Measurements from ENCODE around the gene HERPUD2.

The HERPUD2 gene

GRCh38 chr7:35605760-35606159 lies 89.2 kb downstream of the HERPUD2 start:
- no peak for TF ChIP-seq EZH2phosphoT487 (conservative IDR thresholded peaks at IDR 0.05; ENCODE audit: low read length)
- TF ChIP-seq, protein P1, sequence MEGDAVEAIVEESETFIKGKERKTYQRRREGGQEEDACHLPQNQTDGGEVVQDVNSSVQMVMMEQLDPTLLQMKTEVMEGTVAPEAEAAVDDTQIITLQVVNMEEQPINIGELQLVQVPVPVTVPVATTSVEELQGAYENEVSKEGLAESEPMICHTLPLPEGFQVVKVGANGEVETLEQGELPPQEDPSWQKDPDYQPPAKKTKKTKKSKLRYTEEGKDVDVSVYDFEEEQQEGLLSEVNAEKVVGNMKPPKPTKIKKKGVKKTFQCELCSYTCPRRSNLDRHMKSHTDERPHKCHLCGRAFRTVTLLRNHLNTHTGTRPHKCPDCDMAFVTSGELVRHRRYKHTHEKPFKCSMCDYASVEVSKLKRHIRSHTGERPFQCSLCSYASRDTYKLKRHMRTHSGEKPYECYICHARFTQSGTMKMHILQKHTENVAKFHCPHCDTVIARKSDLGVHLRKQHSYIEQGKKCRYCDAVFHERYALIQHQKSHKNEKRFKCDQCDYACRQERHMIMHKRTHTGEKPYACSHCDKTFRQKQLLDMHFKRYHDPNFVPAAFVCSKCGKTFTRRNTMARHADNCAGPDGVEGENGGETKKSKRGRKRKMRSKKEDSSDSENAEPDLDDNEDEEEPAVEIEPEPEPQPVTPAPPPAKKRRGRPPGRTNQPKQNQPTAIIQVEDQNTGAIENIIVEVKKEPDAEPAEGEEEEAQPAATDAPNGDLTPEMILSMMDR (IDR thresholded peaks at IDR 0.05; ENCODE audit: insufficient read depth, low read length, poor library complexity, severe bottlenecking) = no peak
- H3K4me2 ChIP-seq (ENCODE audit: low read depth, low read length, poor library complexity, severe bottlenecking) = no peak overlapping the region
- H2AFZ ChIP-seq (ENCODE audit: low read depth, low read length, severe bottlenecking) = no peak overlapping the region

GRCh38 chr7:35604595-35604994 lies 90.3 kb downstream of the HERPUD2 start:
- H4K20me1 ChIP-seq (ENCODE audit: low read depth, low read length) = no peaks in the 10 kb centered on the region
- TF ChIP-seq EZH2phosphoT487 (conservative IDR thresholded peaks at IDR 0.05; ENCODE audit: low read length) = no peak
- TF ChIP-seq, protein P1 (IDR thresholded peaks at IDR 0.05; ENCODE audit: insufficient read depth, low read length, poor library complexity, severe bottlenecking) = no peak
- H3K4me2 ChIP-seq (ENCODE audit: low read depth, low read length, poor library complexity, severe bottlenecking) = no peak overlapping the region
- no peaks in the 10 kb centered on the region for H3K79me2 ChIP-seq (ENCODE audit: insufficient read depth, low read length)
- no peaks in the 10 kb centered on the region for H3K9me2 ChIP-seq (replicated peaks; ENCODE audit: insufficient read depth, low read length)
- H3F3A ChIP-seq (ENCODE audit: insufficient read depth) = no peaks in the 10 kb centered on the region
- H2AFZ ChIP-seq (ENCODE audit: low read depth, low read length, severe bottlenecking) = no peak overlapping the region
- H3K9ac ChIP-seq (ENCODE audit: low read length) = no peak overlapping the region
- no peak overlapping the region for H3K27ac ChIP-seq (ENCODE audit: low read depth, low read length)
- no peaks in the 10 kb centered on the region for H3K36me3 ChIP-seq (ENCODE audit: low read length)
- no peak overlapping the region for H3K4me3 ChIP-seq (ENCODE audit: insufficient read depth, low read length, poor library complexity, severe bottlenecking)
- H3K9me3 ChIP-seq (ENCODE audit: insufficient read depth, low read length) = no peaks in the 10 kb centered on the region
- H3K27me3 ChIP-seq (ENCODE audit: low read length) = no peaks in the 10 kb centered on the region

More at GRCh38 chr7:35605760-35606159, 89.2 kb downstream of the HERPUD2 start:
- no peaks in the 10 kb centered on the region for H4K20me1 ChIP-seq (ENCODE audit: low read depth, low read length)
- no peaks in the 10 kb centered on the region for H3K9me2 ChIP-seq (replicated peaks; ENCODE audit: insufficient read depth, low read length)
- no peaks in the 10 kb centered on the region for H3K27me3 ChIP-seq (ENCODE audit: low read length)
- no peak overlapping the region for H3K4me3 ChIP-seq (ENCODE audit: insufficient read depth, low read length, poor library complexity, severe bottlenecking)
- no peaks in the 10 kb centered on the region for H3K36me3 ChIP-seq (ENCODE audit: low read length)
- H3K79me2 ChIP-seq (ENCODE audit: insufficient read depth, low read length) = no peaks in the 10 kb centered on the region
- H3F3A ChIP-seq (ENCODE audit: insufficient read depth) = no peaks in the 10 kb centered on the region
- no peaks in the 10 kb centered on the region for H3K9me3 ChIP-seq (ENCODE audit: insufficient read depth, low read length)
- H3K27ac ChIP-seq (ENCODE audit: low read depth, low read length) = no peak overlapping the region
- no peak overlapping the region for H3K9ac ChIP-seq (ENCODE audit: low read length)

DNA sequence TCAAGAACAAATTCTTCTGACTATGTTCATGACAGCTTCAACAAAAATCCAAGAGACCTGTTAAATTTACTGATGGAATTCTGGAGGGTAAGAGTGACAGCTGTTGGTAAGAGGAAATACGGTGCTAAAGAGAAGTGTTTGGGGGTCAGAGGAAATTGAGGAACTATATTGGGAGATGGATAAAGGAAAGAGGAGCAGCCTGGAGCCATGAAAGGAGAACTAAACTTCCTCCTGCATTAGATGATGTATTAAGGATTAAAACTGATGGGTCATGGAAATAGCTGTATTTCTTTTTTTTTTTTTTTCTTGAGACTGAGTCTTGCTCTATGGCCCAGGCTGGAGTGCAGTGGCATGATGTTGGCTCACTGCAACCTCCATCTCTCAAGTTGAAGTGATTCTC lies 95.3 kb downstream of the HERPUD2 start:
- no peaks in the 10 kb centered on the region for H3F3A ChIP-seq (ENCODE audit: insufficient read depth)
- H3K27ac ChIP-seq (ENCODE audit: low read depth, low read length) = no peak overlapping the region
- no peaks in the 10 kb centered on the region for H3K27me3 ChIP-seq (ENCODE audit: low read length)
- no peak overlapping the region for H3K4me2 ChIP-seq (ENCODE audit: low read depth, low read length, poor library complexity, severe bottlenecking)
- H3K36me3 ChIP-seq (ENCODE audit: low read length) = no peaks in the 10 kb centered on the region
- no peak overlapping the region for H2AFZ ChIP-seq (ENCODE audit: low read depth, low read length, severe bottlenecking)
- no peak overlapping the region for H3K9ac ChIP-seq (ENCODE audit: low read length)
- H3K4me3 ChIP-seq (ENCODE audit: insufficient read depth, low read length, poor library complexity, severe bottlenecking) = no peak overlapping the region
- no peaks in the 10 kb centered on the region for H3K9me2 ChIP-seq (replicated peaks; ENCODE audit: insufficient read depth, low read length)
- no peaks in the 10 kb centered on the region; the same call in 1 of the 2 replicates for H4K20me1 ChIP-seq (ENCODE audit: low read depth, low read length)
- no peaks in the 10 kb centered on the region for H3K79me2 ChIP-seq (ENCODE audit: insufficient read depth, low read length)
- no peaks in the 10 kb centered on the region for H3K9me3 ChIP-seq (ENCODE audit: insufficient read depth, low read length)
- TF ChIP-seq, protein P1 (IDR thresholded peaks at IDR 0.05; ENCODE audit: insufficient read depth, low read length, poor library complexity, severe bottlenecking) = no peak
- no peak for TF ChIP-seq EZH2phosphoT487 (conservative IDR thresholded peaks at IDR 0.05; ENCODE audit: low read length)
